Measurements from ENCODE around the gene C4orf17. TPM values are rescaled to one million over a fixed set of nuclear protein-coding genes. Genes with fewer than 3 reads are reported as not detected.
A peak's percentile ranks its signal among the peaks of the same experiment; 100 is the strongest.

The C4orf17 gene
- total RNA-seq, 2 donors from 2014 or later: not detected

DNA sequence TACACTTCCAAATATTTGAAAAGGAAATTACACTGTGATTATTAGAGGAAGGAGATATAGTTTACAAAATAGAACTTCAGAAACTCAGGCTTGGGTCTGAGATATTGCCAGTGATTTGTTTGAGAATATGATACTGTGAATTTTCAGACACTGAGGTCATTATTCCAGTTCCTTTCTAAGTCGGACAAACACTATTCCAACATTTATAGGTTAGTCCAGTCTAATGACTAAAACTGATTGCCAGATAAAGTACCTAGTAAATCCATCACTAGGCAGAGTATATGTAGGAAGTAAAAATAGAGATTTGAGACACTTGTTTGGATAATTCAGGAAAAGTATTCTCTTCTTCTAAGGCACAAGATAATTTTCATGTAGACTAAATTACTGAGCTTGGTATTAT, 77.0 kb downstream of the C4orf17 start:
- intact Hi-C loops (cut with DNase I, micrococcal nuclease): no loop called here
- ATAC-seq (no peak), DNase-seq (no peak)

DNA sequence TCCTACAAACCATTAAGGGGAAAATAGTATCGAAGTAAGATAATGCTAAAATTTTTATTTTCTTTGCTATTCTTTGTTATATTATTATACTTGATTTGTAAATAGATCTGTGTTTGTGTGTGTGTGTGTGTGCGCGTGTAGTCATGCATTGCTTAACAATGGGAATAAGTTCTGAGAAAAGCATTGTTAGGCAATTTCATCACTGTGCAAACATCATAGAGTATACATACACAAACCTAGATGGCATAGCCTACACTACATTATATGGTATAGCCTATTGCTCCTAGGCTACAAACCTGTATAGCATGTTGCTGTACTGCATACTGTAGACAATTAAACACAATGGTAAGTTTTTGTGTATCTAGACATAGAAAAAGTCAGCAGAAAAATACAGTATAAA, 80.9 kb downstream of the C4orf17 start:
- DNase-seq (no peak), ATAC-seq (peak; percentile 86)
- intact Hi-C loops (cut with DNase I, micrococcal nuclease): no loop called here

Other genes starting within 250 kb of the C4orf17 start
- gene ADH1A, start 220.0 kb upstream of the C4orf17 start, total RNA-seq: 1 to 10 TPM in 1 of 2 donors, under 1 TPM in 1; 0.49 to 1.0 TPM
- gene ADH1B, start 189.6 kb upstream of the C4orf17 start, total RNA-seq: 100 to 1,000 TPM; 156 to 174 TPM
- gene ADH1C, start 158.3 kb upstream of the C4orf17 start, total RNA-seq: 100 to 1,000 TPM; 259 to 373 TPM
- gene ADH7, start 75.7 kb upstream of the C4orf17 start, total RNA-seq: not detected
- 1 to 10 TPM; 6.5 to 7.1 TPM for gene TRMT10A, start 53.0 kb downstream of the C4orf17 start, total RNA-seq
- 1 to 10 TPM in 1 of 2 donors, not detected in 1; 1.6 TPM for gene MTTP, start 63.8 kb downstream of the C4orf17 start, total RNA-seq
- gene C4orf54, start 146.8 kb downstream of the C4orf17 start, total RNA-seq: under 1 TPM in 1 of 2 donors, not detected in 1; 0.08 TPM

Data from left colon (tissue), 2 donors.